Measurements from ENCODE around the gene SHC3.

SHC3 gene

GRCh38 chr9:89049646-89050045 lies 129.0 kb downstream of the SHC3 start:
- no peak for DNase-seq

- DNase-seq, result no peak
Measured at GRCh38 chr9:89048616-89049015, 130.0 kb downstream of the SHC3 start.

- DNase-seq, result no peak
Measured at GRCh38 chr9:89047667-89048066, 131.0 kb downstream of the SHC3 start.

DNA sequence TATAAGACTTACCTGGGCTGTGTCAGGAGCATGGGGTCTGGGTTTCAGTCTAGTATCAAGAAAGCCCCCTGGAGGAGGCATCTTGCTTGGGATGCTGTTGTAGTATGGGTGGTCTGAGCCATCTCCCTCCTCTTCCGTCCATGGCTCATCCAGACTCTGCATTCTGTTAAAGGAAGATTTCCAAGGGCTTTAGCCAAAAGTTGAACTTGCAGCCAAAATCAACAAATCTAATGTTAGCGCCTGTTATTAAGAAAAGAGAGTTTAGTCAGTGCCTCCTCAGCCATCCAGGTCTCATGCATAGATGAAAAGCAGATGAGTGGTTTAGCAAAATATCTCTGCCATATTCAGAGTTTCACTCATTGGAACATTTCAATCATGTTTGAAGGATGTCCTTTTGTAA lies 131.8 kb downstream of the SHC3 start:
- no peak for DNase-seq

- DNase-seq, result no peak
Measured at GRCh38 chr9:89044881-89045280, 133.7 kb downstream of the SHC3 start.

GRCh38 chr9:89044104-89044503 lies 134.5 kb downstream of the SHC3 start:
- DNase-seq, result no peak

- DNase-seq, result no peak
Measured at GRCh38 chr9:89042984-89043383, 135.6 kb downstream of the SHC3 start.

- no peak for DNase-seq
Measured at GRCh38 chr9:89039664-89040063, 139.0 kb downstream of the SHC3 start.

- no peak for DNase-seq
Measured at GRCh38 chr9:89039104-89039465, 139.5 kb downstream of the SHC3 start.

DNA sequence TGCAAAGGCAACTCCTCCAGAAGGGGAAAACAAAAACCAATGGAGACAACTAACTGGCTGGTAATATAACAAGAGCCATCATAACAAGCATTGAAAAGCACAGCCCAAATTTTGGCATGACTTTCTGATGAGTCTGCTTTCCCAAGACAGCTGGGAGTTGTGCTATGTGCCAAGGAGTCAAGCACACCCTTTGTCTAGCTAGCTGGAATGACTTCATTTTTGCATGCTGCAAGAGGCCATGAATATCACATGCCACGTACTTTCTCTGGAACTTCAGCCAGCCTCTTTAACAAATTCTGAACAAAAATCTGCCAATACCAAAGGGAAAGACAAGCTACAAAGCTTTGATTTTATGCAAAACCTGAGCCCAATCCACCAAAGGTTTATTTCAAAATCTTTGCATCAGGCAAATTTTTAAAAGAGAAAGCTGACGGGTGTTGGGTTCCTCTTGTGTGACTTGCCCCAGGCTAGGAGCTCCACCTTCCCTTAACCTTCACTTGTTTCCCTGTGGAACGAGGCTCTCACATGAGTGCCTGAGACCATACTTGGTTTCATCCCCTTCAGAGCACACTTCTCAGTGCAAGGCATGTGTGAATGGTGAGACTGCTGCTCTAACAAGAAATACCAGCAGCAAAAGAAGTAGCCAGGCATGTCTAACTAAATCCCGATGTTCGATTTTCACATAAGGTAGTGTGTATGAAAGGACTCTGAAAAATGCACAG lies 140.1 kb downstream of the SHC3 start:
- DNase-seq, result no peak

DNA sequence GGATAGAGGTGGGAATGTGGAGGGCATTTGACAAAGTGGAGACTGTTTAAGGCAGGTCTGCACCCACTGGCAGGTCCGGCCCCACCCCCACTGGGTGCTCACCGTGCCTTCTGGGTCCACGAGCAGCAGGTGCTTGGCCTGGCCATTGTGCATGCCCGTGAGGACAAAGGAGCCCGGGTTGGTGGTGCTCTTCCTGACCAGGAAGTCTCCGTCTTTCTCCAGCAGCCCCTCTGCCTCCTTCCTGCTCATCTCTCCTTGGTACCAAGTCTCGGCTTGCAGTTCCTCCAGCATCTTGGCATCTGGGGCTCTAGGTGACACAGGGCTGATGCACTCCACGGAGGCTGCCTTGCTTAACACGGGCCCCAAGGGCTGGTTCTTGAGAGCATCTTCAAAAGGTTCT lies 140.7 kb downstream of the SHC3 start:
- DNase-seq, result no peak

- no peak for DNase-seq
Measured at GRCh38 chr9:89037346-89037745, 141.3 kb downstream of the SHC3 start.

DNA sequence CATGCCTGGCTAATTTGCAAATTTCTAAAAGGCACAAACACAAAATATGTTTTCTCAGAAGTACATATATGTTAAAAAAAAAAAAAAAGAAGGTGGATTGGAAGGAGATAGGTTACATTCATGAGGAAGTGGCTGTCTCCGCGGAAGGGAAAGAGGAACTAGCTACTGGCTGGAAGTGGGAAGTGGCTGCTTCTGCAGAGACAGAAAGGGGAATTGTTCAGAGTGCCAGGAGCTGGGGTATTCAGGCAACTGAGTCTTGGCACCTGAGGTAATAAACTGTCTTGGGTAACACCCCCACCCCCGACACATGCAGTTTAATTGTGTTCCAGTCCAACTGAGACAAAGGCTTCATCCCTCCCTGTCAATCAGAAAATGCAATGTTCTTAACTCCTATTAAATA lies 141.7 kb downstream of the SHC3 start:
- no peak for DNase-seq

- DNase-seq, result no peak
Measured at GRCh38 chr9:89036383-89036782, 142.2 kb downstream of the SHC3 start.

- no peak for DNase-seq
Measured at GRCh38 chr9:89032661-89033060, 146.0 kb downstream of the SHC3 start.

- no peak for DNase-seq
Measured at GRCh38 chr9:89032173-89032572, 146.4 kb downstream of the SHC3 start.

DNA sequence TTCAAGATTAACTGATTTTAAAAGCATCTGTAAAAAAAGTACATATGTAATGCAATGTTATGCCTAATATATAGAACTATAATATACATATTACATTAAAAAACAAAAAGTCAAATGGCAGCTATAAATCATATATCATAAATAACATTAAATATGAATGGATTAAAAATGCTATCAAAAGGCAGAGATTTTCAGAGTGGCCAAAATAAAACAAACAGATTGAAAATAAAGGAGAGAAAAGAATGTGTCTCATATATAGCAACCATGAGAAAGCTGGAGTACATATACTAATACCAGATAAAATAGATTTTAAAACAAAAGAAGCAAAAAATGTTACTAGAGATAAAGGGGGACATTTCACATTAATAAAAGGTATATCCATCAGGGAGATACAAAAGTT lies 148.8 kb downstream of the SHC3 start:
- no peak for DNase-seq

GRCh38 chr9:89026876-89027275 lies 151.7 kb downstream of the SHC3 start:
- DNase-seq, result no peak

- DNase-seq, result no peak
Measured at GRCh38 chr9:89025553-89025952, 153.1 kb downstream of the SHC3 start.

GRCh38 chr9:89024727-89025126 lies 153.9 kb downstream of the SHC3 start:
- DNase-seq, result no peak

- no peak for DNase-seq
Measured at GRCh38 chr9:89023740-89024139, 154.9 kb downstream of the SHC3 start.

DNA sequence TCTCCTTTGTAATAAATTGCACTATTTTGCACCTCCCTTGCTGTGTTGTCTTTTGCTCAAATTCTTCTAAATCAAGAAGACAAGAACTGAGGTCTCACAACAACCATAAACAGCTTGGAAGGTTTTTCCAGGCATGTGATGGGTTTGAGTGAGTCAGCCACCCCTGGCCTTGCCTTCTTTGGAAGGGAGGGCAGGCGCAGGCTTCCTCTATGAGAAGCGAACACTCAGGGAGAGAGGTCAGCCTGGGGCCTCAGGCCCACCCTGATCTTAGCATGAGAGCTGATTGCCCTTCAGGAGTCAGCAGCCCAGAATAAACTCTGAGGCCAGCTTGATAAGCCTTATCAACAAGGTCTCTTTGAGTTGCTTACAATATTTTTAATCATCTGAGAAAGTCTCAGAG lies 155.7 kb downstream of the SHC3 start:
- DNase-seq, result no peak

- no peak for DNase-seq
Measured at GRCh38 chr9:89022001-89022759, 156.4 kb downstream of the SHC3 start.

- DNase-seq, result no peak
Measured at GRCh38 chr9:89021154-89021803, 157.3 kb downstream of the SHC3 start.

Measured in cortex of kidney (tissue), 1 donor.